Measurements from ENCODE around the gene COL26A1.

DNA sequence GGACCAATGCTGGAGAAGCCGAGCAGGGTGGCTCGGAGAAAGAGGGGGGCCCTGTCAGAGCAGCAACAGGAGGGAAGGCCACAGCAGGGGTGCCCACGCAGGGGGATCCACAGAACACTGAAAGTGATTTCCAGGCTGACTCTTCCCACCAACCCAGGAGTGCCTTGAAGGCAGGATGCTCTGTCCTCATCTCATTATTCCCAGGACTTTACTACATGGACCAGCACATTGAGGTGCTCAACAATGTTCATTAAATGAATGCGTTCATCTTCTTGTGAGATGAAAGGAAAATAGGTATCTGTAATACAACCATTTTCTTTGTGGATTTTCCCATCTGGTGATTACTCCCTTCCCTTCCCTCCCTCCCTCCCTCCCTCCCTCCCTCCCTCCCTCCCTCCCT lies 71.0 kb downstream of the COL26A1 start:
- TF ChIP-seq, protein P1, sequence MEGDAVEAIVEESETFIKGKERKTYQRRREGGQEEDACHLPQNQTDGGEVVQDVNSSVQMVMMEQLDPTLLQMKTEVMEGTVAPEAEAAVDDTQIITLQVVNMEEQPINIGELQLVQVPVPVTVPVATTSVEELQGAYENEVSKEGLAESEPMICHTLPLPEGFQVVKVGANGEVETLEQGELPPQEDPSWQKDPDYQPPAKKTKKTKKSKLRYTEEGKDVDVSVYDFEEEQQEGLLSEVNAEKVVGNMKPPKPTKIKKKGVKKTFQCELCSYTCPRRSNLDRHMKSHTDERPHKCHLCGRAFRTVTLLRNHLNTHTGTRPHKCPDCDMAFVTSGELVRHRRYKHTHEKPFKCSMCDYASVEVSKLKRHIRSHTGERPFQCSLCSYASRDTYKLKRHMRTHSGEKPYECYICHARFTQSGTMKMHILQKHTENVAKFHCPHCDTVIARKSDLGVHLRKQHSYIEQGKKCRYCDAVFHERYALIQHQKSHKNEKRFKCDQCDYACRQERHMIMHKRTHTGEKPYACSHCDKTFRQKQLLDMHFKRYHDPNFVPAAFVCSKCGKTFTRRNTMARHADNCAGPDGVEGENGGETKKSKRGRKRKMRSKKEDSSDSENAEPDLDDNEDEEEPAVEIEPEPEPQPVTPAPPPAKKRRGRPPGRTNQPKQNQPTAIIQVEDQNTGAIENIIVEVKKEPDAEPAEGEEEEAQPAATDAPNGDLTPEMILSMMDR (IDR thresholded peaks at IDR 0.05), result no peak
- TF ChIP-seq EP300 (IDR thresholded peaks at IDR 0.05) (no peak), POLR2A (IDR thresholded peaks at IDR 0.05) (no peak)
